SK-N-SH treated with all-trans-retinoic acid at 6 μM for 48 hours (cell line): ENCODE results near the gene BTN2A1.

Experiments
- ATAC-seq: fragments of 200-7000 bp; cut with Tn5 transposase; 3 replicates; pipeline ENCODE4 v1.9.1; 2020; ENCODE audit warnings: mild to moderate bottlenecking, moderate library complexity
- ARNTL ChIP-seq: fragments of 450-650 bp; formaldehyde crosslinking; IDR thresholded peaks from 2 replicates; pipeline ENCODE4 v1.5.0; 2020; ENCODE audit warnings: low read depth, mild to moderate bottlenecking, moderate library complexity, borderline replicate concordance
- BACH2 ChIP-seq: fragments of 250-450 bp; sonication (Bioruptor Pico); IDR thresholded peaks from 2 replicates; pipeline ENCODE4 v1.9.0; 2021; ENCODE audit warnings: mild to moderate bottlenecking, borderline replicate concordance
- ESRRG ChIP-seq: fragments of 250-450 bp; sonication (Bioruptor Pico); IDR thresholded peaks from 2 replicates; pipeline ENCODE4 v1.6.1; 2021; ENCODE audit warnings: mild to moderate bottlenecking
- OSR1 ChIP-seq: fragments of 250-450 bp; sonication (Bioruptor Pico); IDR thresholded peaks from 2 replicates; pipeline ENCODE4 v1.8.0; 2022; ENCODE audit warnings: moderate library complexity, mild to moderate bottlenecking, inconsistent platforms
- PATZ1 ChIP-seq: fragments of 250-450 bp; sonication (Bioruptor Pico); IDR thresholded peaks from 2 replicates; pipeline ENCODE4 v1.8.0; 2020; ENCODE audit warnings: mild to moderate bottlenecking, moderate library complexity, borderline replicate concordance
- PPARA ChIP-seq: fragments of 250-450 bp; sonication (Bioruptor Pico); IDR thresholded peaks from 2 replicates; pipeline ENCODE4 v1.5.0; 2020; ENCODE audit warnings: mild to moderate bottlenecking, borderline replicate concordance
- SNAI2 ChIP-seq: fragments of 250-450 bp; sonication (Bioruptor Pico); IDR thresholded peaks from 2 replicates; pipeline ENCODE4 v1.5.0; 2020; ENCODE audit warnings: mild to moderate bottlenecking, moderate library complexity
- ZFP30 ChIP-seq: fragments of 450-650 bp; formaldehyde crosslinking; IDR thresholded peaks from 2 replicates; pipeline ENCODE4 v1.5.0; 2022; ENCODE audit warnings: mild to moderate bottlenecking, moderate library complexity
- ZNF565 ChIP-seq: fragments of 450-650 bp; formaldehyde crosslinking; conservative IDR thresholded peaks from 2 replicates; pipeline ENCODE4 v1.5.0; 2020; ENCODE audit warnings: low read depth, mild to moderate bottlenecking, moderate library complexity
- ZNF70 ChIP-seq: fragments of 450-650 bp; formaldehyde crosslinking; IDR thresholded peaks from 2 replicates; pipeline ENCODE4 v1.5.0; 2020; ENCODE audit warnings: mild to moderate bottlenecking, moderate library complexity

BTN2A1 gene

GRCh38 chr6:26516481-26517427 is 59.0 kb downstream of the BTN2A1 start:
- ATAC-seq = no peak
- TF ChIP-seq SNAI2 (no peak), PPARA (CRISPR knock-in tag) (no peak), ZNF565 (no peak), PATZ1 (CRISPR knock-in tag) (no peak), ZNF70 (CRISPR knock-in tag) (no peak), OSR1 (CRISPR knock-in tag) (no peak), BACH2 (no peak), ARNTL (no peak), ZFP30 (no peak), ESRRG (no peak)
- TF ChIP-seq, all 23 proteins: peak for 0
